GM21381 (cell line): ENCODE data around the gene BMP10.

ENCODE experiments used
- ATAC-seq: cut with Tn5 transposase; IDR thresholded peaks from one replicate; pipeline ENCODE4 v1.9.1; 2021; ENCODE audit warnings: mild to moderate bottlenecking, moderate library complexity; ENCODE audit not compliant: unreplicated experiment

The BMP10 gene, protein sequence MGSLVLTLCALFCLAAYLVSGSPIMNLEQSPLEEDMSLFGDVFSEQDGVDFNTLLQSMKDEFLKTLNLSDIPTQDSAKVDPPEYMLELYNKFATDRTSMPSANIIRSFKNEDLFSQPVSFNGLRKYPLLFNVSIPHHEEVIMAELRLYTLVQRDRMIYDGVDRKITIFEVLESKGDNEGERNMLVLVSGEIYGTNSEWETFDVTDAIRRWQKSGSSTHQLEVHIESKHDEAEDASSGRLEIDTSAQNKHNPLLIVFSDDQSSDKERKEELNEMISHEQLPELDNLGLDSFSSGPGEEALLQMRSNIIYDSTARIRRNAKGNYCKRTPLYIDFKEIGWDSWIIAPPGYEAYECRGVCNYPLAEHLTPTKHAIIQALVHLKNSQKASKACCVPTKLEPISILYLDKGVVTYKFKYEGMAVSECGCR

DNA sequence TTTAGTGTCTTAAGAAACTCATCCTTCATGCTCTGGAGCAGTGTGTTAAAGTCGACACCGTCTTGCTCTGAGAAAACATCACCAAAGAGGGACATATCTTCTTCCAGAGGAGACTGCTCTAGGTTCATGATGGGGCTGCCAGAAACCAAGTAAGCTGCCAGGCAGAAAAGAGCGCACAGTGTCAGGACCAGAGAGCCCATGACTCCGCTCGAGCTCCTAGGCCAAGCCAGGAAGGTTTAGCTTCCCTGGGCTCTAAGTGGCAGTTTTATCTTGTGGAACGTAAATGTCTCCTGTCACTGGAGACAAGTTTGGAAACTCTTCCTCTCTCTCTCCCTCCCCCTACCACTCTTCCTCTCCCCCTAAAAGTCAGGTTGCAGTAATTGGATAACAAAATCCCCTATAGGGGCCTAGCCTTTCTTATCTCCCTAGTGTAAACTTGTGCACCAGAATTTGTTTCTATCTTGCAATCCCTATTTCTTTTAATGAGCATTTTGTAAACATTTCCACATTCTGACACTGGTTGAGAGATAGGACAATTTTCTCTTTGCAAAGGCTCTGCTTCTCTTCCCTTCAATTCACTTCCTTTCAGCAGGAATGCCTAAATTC lies at the start of gene BMP10:
BMP10 (minus strand) TSS at position 239 of the 606 bp plus-strand sequence; CDS start at position 200, 39 bp downstream.
- no peak for ATAC-seq

DNA sequence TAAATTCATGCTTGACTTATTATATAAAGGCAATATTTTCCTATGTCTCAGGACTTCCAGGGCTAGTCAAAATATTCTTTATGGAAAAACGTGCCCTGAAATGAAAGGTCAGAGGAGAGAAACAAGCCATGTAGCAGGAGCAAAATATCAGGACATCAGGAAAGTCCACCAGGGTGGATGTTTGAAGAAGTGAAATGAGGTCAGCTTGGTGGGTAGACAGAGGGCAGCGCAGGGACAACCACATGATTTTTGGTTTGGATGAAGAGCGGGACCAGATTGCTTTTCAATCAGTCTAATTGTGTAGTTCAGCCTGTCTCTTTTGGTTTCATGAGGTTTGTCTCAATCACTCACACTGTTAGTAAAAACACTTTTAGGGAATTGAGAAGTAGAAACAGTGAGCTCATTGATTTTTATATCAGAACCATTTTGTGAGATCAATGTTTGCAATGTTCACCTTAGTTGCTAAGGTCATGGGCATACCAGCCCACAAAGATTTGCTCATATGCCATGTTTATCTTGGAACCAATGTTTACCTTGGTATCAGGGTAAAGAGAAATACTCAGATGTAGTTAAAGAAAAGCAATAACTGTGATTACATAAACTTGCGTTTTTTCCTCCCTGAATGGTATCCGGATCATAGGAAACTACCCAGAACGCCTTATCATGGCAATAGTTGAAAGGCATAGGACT lies 49.4 kb upstream of the BMP10 start:
- ATAC-seq = no peak

DNA sequence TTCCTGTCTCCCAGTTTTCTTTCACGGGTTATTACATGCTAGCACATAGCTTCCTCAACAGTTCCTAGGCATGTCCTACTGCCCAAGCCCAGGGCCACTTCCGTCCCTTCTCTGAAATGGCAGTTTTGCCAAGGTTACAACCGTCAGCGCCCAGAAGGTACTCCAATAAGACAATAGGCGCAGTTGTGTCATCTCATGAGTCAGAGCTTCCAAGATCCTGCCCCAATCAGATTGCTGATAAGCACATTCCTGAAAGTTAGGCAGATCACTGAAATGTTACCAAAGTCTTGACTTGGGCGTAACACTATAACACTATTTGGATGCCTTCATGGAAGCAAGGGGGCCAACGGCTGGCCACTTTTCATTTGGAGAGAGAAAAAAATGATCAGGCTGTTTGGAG lies 47.3 kb upstream of the BMP10 start:
- ATAC-seq = no peak

DNA sequence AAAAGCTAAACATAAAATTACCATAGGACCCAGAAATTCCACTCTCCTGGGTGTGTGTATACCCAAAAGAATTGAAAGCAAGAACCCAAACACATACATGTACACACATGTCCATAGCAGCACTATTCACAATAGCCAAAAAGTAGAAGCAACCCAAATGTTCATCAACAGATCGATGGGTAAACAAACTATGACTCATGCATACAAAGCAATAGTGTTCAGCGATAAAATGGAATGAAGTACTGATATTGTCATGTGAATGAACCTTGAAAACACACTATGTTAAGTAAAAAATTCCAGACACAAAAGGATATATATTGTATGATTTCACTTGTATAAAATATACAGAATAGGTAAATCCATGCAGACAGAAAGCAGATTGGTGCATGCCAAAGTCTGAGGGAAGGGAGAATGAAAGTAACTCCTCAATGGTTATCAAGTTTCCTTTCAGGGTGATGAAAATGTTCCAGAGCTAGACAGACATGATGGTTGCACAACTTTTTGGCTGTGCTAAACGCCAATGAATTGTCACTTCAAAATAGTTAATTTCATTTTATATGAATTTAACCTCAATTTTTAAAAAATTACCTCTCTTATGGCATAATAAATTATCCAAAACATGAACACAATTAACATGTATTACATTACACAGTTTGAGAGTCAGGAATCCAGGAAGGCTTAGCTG lies 46.0 kb upstream of the BMP10 start:
- ATAC-seq = no peak

DNA sequence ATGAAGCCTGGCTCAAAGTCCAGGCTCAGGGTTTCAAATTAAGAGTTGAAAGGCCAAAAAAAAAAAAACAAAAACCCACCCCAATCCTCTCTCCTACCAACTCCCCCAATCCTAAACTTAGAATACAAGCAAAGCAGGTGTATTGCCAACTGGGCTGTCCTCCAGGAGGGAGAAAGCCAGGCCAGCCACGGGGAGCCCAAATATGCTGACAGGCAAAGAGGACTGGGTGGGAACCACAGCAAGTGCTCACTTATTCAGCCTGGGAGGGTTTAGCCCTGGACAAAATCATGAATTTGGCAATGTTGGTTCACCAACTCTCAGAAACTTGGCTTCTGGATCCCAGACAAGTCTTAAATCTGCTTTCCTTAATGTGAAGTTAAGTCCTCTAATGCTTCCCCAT lies 45.0 kb upstream of the BMP10 start:
- no peak for ATAC-seq

DNA sequence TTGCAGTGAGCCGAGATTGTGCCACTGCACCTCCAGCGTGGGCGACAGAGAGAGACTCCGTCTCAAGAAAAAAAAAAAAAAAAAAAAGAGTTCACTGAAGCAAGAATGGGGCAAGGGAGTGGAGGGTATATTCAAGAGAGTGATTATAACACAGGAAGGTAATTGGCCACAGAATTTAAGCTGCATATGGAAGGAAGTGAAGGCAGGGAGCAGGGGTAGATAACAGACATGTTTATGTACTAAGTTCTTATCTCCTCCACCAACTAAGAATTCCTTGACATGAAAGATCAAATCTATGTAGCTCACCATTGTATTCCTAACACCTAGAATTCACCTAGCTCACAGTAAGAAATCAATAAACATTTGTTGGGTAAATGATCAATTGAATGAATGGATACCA lies 44.2 kb upstream of the BMP10 start:
- no peak for ATAC-seq

DNA sequence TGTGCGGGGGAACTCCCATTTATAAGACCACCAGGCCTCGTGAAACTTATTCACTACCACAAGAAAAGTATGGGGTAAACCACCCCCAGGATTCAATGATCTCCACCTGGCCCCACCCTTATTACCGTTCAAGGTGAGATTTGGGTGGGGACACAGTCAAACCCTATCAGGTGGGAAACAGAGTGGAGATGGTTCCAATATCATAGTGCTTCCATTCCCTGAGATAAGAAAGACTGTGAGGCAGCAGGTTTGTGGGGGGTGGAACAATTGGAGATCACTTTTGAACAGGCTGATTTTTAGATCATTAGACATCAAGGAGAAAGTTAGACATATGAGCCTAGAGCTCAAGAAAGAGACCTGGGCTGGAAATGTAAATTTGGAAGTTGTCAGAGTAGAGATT lies 42.2 kb upstream of the BMP10 start:
- ATAC-seq = no peak

DNA sequence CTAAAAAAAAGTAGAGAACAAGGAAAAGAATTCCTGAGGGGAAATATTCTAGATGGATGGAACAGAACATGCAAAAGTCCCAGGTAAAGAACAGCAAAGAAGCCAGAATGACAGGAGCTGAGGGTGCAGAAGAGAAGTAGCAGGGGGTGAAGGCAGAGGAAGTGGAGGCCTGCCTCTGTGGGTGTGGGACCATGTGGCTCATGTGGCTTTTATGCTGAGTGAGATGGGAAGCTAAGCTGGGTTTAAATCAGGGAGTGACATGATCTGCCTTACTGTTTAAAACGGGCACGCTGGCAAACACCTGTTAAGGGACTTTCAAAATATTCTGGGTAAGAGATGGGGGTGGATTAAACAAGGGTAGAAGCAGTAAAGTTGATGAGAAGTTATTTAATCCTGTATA lies 41.5 kb upstream of the BMP10 start:
- no peak for ATAC-seq

DNA sequence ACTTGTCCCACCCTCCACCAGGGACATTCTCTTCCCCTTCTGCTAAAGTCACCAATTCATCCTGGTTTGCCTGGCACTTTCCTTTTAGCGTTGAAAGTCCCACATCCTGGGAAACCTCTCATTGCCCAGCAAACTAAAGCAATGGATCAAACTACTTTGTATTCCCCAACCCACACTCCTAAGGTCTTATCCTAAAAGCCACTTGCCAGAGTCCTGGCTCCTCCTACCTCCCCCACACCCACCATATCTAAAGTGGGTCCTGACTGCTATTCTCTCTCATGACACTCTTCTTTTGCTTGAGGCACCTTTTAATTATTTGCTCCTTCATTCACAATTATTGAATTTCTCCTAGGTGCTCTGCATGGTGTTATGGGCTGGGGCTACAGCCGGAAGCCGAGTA lies 40.9 kb upstream of the BMP10 start:
- ATAC-seq = no peak

DNA sequence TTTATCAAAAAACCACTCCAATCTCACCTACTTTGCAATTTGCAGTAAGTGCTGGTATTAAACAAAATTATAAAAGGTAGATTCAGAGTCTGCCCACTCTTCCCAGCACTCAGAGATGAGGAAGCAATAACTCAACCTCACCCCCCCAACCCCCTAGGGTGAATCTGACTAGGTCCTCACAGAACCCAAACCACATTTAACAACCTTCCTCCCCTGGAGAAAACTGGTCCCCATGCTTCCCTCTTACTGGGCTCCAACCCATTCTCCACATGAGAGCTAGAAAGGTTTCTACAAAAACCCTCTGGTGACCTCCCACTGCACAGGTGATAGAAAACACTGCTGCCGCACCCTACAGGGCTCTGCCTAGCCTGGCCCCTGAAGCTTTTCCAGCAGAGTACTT lies 40.5 kb upstream of the BMP10 start:
- ATAC-seq = no peak

DNA sequence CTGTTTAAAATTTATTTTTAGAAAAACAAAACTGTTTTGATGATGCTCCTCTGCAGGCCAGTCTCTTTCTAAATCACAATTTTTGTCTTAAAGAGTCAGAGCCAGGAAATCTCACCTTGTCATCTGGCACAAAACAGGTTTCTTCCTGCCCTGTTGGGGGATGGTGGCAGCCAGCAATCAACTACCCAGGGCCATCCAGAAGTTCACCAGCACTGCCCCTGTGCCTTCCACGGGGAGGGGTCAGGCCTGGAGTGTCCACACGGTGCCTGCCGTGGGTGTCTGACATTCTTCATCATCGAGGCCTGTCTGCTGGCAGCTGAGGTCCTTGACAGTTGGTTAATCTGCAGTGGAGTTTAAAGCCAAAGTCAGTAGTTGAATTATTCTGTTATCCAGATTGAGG lies 40.0 kb upstream of the BMP10 start:
- no peak for ATAC-seq

DNA sequence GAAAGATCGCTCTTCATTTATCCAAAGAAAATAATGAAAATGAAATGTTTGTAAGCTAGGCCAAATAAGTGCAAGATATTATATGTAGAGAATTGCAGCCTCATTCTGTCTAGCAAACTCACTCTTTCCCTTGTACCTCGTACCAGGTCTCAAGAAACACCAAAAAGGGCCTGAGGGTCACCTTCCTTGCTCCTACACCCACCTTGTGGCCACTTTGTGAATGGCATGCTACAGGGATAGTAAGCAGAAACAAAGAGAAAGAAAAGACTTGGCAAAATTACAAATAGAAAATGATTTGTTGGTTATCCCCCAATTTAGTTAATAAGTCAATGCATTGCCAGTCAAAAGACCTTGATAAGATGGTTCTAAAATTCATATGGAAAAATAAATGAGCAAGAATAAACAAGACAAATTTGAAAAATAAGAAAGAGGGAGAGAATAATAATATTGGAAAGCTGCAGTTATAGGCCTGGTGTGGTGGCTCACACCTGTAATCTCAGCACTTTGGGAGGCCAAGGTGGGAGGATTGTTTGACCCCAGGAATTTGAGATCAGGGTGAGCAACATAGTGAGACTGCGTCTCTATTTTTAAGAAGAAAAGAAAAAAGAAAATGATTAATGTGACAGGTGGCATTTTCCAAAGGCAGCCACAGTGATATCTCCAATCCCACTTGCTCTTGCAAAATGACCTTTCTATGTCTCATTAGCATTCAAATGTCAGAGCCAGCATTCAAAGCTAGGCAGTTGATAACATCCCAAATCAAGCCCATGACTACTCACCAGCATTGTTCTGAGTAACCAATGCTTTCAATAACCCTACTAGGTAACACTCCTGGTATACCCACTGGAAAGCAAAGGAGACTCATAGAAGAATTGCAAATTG lies 38.8 kb upstream of the BMP10 start:
- peak; percentile 48 for ATAC-seq

DNA sequence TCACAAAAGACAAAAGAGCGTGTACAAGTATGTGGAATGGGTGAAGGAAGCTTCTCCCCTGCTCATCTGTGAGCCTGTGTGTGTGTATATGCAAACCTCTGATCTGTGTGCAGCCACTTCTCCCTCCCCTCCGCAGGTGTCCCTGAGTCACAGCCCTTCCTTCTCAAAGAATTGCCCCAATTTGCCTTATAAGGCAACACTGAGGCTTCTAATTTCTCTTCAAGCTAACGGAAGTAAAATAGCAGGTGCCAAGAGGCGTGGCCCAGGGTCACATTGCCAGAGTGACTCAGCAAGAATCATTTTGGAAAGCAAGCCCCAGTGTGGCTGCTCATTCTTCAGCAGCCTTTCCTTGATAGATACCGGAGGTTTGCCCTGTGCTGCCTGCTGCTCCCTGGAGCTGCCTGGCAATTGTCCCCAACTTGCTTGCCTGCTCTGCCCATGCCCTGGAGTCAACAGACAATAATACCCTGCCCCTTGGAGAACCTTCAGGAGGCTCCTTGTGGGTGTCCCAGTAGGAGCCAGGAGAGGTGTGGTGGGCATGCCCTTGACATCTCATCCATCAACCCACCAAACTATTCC lies 37.3 kb upstream of the BMP10 start:
- ATAC-seq = peak; percentile 96

DNA sequence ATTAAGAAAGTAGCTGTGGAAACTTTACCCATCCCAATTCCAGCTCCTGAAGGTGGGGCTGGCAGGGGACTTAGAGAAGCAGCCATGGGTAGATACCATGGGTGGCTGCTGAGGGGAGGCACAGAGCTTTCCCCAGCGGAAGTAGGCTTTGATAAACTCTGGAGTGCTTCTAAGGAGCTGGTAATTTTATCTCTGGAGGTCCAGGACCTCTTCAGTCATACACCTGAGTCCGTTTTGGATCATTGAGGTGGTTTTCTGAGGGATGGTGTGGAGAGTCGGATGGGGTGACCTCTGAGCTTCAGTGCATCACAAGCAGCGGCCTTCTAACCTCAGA lies 36.7 kb upstream of the BMP10 start:
- peak; percentile 20 for ATAC-seq

DNA sequence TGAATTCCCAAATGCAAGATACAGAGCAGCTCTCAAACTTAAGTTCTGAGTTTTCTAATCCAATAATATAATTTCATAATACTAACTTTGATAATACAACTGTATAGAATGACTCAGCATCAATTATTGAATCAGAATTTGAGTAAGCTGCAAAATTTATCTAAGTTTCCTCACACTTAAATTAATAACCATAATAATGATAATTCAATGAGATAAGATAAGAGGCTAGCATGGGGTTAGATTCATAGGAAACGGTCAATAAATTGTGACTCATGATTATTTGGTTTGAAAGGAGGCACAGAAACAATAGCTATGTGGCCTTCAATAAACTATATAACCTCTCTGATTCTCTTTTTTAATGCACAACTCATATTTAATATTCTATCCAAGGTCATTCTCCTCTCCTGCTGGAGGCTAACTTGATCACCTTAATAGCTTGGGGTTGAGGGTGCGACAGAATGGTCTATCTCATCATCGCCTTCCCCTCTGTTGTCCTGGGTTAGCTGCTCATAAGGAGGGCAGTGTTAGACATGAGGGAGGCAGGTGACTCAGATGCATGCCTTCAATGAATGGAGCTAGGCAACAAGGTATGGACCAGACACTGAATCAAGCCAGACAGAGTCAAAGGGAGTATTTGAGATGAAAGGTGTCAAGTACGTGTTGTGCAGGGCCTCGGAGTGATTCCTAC lies 36.2 kb upstream of the BMP10 start:
- ATAC-seq = no peak

DNA sequence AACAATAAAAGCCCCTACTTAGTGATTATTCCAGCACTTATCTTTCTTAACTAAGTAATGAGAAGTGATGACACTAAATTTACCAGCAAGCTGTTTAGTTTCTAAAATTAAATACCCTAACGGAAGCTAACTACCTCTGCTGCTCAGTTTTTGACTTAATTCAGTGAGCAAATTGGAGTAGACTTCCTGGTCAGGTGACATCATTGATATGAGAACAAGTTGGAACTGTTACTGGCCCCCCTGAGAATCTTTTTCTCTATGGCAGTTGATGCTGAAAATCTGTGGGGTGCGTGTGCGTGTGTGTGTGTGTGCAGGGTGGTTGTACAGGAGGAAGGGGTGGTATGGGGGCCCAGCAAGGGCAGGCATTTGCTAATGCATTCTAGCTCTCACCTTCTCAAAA lies 35.5 kb upstream of the BMP10 start:
- no peak for ATAC-seq

DNA sequence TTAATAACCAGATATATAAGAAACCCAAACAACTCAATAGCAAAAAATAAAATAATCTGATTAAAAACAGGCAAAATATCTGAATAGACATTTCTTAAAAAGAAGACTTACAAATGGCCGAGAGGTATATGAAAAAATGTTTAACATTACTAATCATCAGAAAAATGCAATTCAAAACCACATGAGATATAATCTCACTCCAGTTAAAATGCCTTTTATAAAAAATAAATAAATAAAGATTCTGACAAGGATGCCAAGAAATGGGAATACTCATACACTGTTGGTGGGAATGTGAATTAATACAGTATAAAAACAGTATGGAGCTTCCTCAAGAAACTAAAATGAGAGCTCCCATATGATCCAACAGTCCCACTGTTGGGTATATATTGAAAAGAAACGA lies 33.9 kb upstream of the BMP10 start:
- no peak for ATAC-seq

DNA sequence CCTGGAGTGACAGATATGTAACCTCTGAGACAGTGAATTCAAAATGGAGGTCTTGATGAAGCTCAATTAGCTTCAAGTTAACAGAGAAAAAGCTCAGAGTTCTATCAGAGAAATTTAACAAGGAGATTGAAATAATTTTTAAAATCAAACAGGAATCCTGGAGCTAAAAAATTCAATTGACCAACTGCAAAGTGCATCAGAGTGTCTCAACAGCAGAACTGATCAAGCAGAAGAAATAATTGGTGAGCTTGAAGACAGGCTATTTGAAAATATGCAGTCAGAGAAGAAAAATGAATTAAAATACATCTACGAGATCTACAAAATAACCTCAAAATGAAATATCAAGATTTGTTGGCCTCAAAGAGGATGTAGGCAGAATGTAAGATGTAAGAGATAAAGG lies 30.4 kb upstream of the BMP10 start:
- ATAC-seq = no peak

DNA sequence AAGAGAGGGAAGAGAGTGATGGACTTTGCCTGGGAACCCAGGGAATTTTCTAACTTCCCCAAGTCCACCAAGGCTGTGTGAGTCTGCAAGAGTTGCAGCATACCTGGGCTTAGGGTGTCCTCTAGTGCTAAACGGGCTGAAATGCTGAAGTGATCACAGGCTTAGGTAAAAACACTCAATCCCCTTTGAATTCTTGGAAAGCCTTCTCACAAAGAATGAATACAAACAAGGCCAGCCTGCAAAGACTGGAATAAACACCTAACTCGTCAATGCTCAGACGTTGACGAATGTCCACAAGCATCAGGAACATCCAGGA lies 30.0 kb upstream of the BMP10 start:
- ATAC-seq = no peak
